Sigmoid colon (tissue), 7 donors: Measurements from ENCODE around the gene PCDHGC4. TPM values are rescaled to one million over a fixed set of nuclear protein-coding genes. Genes with fewer than 3 reads are reported as not detected.

Experiments
- DNase-seq: peaks from one replicate; pipeline ENCODE4 v3.0.0-alpha.2; 2019
- H3K27ac ChIP-seq, 4 donors: fragments of 200-600 bp; sonication (generic); one replicate each; pipeline ENCODE4 v1.5.1; 2016 to 2019; ENCODE audit warnings: mild to moderate bottlenecking in 1 of 4
- H3K27me3 ChIP-seq, 3 donors: fragments of 200-600 bp; sonication (generic); one replicate each; pipeline ENCODE4 v1.5.1; 2019; ENCODE audit warnings: mild to moderate bottlenecking in 1 of 3
- H3K36me3 ChIP-seq, 4 donors: fragments of 200-600 bp; sonication (generic); one replicate each; pipeline ENCODE4 v1.5.1; 2016 to 2019
- H3K4me1 ChIP-seq, 4 donors: fragments of 200-600 bp; sonication (generic); one replicate each; pipeline ENCODE4 v1.5.1; 2017 to 2019
- H3K4me3 ChIP-seq, 4 donors: fragments of 200-600 bp; sonication (generic); one replicate each; pipeline ENCODE4 v1.5.1; 2017 to 2019; ENCODE audit warnings: mild to moderate bottlenecking in 2 of 4, moderate library complexity in 1 of 4
- H3K9me3 ChIP-seq, 4 donors: fragments of 200-600 bp in 3 of 4; sonication (generic) in 3 of 4; one replicate each; pipeline versions ENCODE4 v1.5.1 to v1.6.1; 2013 to 2019
- EP300 ChIP-seq, 4 donors: sonication (generic); formaldehyde crosslinking; IDR thresholded peaks; one replicate each; pipeline ENCODE4 v1.6.1; 2017; ENCODE audit warnings: antibody characterized with exemption in 4 of 4
- POLR2A ChIP-seq, 2 donors: fragments of 450-650 bp; IDR thresholded peaks; one replicate each; pipeline ENCODE4 v1.6.1; 2016; ENCODE audit warnings: antibody characterized with exemption in 2 of 2, mild to moderate bottlenecking in 2 of 2, moderate library complexity in 2 of 2
- POLR2AphosphoS5 ChIP-seq, 4 donors: sonication (generic); formaldehyde crosslinking; IDR thresholded peaks; one replicate each; pipeline ENCODE4 v1.6.1; 2017; ENCODE audit warnings: antibody characterized with exemption in 4 of 4
- WGBS, 2 donors: extraction: QIAGEN DNeasy Blood & Tissue Kit; methylation state at CpG; one replicate each; pipeline ENCODE4 v1.1.7; 2013; 5-methylcytosine and 5-hydroxymethylcytosine counted together
- intact Hi-C: fragments of 100-400 bp; cut with DNase I; formaldehyde crosslinking; loops from one replicate; pipeline ENCODE4 v1.15.1; 2023
- polyA plus RNA-seq, 3 donors: library from polyadenylated mRNA; stranded (reverse); fragments of 200-250 nt; gene quantifications; one replicate each; pipeline ENCODE4 v1.2.3, GENCODE V29; 2013
- total RNA-seq, 4 donors: library from RNA; depleted of rRNA; stranded (reverse); fragments of >200 nt; gene quantifications; one replicate each; pipeline ENCODE4 v1.1.0, GENCODE V29; 2016
- TF ChIP-seq, protein P1 (sequence below), 4 experiments: fragments of 450-650 bp in 3 of 4; fragments of 200-600 bp in 1 of 4; IDR thresholded peaks; one replicate each; pipeline ENCODE4 v1.5.1; 2016 to 2019; ENCODE audit warnings: antibody characterized with exemption in 4 of 4, mild to moderate bottlenecking in 3 of 4, moderate library complexity in 2 of 4
- donor health status: healthy with polysubstance abuse.
- donor health status: Bipolar disorder and iron deficiency.
- donor health status: healthy.

The PCDHGC4 gene
- total and polyA plus RNA-seq, 7 donors, result 0.47 to 8.6 (median 3.0) TPM; not detected in 2

GRCh38 chr5:141532726-141533125 is 47.9 kb downstream of the PCDHGC4 start:
- WGBS, 2 donors, result 98 to 99% methylated on average over 1 of the region's 1 CpG
- H3K27ac ChIP-seq, result no peak overlapping the region
- no peak for DNase-seq

DNA sequence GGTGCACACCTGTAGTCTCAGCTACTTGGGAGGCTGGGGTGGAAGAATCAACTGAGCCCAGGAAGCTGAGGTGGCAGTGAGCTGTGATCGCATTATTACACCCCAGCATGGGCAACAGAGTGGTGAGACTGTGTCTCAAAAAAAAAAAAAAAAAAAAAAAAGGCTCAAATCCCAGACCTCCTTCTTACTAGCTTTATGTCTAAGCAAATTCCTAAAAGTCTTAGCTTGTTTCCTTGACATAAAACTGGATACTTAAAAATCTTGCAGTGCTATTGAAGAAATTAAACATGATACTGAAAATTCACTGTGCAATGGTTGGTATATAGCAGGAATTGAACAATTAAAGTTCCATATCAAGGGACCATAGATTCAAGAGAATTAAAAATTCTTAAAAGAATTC is 49.1 kb downstream of the PCDHGC4 start:
- no peak for DNase-seq
- 96 to 100% methylated on average over 1 of the region's 1 CpG for WGBS, 2 donors
- intact Hi-C loops, result no loop called here
- no peaks in the 10 kb centered on the region for H3K9me3 ChIP-seq
- H3K27ac ChIP-seq, result no peak overlapping the region
- no peaks in the 10 kb centered on the region for H3K27me3 ChIP-seq
- TF ChIP-seq EP300 (IDR thresholded peaks at IDR 0.05) (no peak), POLR2AphosphoS5 (IDR thresholded peaks at IDR 0.05) (no peak), POLR2A (IDR thresholded peaks at IDR 0.05) (no peak)
- TF ChIP-seq, protein P1, sequence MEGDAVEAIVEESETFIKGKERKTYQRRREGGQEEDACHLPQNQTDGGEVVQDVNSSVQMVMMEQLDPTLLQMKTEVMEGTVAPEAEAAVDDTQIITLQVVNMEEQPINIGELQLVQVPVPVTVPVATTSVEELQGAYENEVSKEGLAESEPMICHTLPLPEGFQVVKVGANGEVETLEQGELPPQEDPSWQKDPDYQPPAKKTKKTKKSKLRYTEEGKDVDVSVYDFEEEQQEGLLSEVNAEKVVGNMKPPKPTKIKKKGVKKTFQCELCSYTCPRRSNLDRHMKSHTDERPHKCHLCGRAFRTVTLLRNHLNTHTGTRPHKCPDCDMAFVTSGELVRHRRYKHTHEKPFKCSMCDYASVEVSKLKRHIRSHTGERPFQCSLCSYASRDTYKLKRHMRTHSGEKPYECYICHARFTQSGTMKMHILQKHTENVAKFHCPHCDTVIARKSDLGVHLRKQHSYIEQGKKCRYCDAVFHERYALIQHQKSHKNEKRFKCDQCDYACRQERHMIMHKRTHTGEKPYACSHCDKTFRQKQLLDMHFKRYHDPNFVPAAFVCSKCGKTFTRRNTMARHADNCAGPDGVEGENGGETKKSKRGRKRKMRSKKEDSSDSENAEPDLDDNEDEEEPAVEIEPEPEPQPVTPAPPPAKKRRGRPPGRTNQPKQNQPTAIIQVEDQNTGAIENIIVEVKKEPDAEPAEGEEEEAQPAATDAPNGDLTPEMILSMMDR (IDR thresholded peaks at IDR 0.05), result no peak
- peaks cover 0 to 12% (median 9%) of the 10 kb centered on the region in 4 donors for H3K4me1 ChIP-seq
- no peak overlapping the region for H3K4me3 ChIP-seq
- H3K36me3 ChIP-seq, result peaks cover 0 to 17% (median 0%) of the 10 kb centered on the region in 4 donors

More at GRCh38 chr5:141532726-141533125, 47.9 kb downstream of the PCDHGC4 start:
- Histone ChIP-seq H3K4me3 (no peak overlapping the region), H3K36me3 (peaks cover 0 to 19% (median 0%) of the 10 kb centered on the region in 4 donors), H3K27me3 (no peaks in the 10 kb centered on the region), H3K4me1 (peaks cover 0 to 23% (median 11%) of the 10 kb centered on the region in 4 donors), H3K9me3 (no peaks in the 10 kb centered on the region)
- TF ChIP-seq POLR2A (IDR thresholded peaks at IDR 0.05), result no peak
- TF ChIP-seq, protein P1 (IDR thresholded peaks at IDR 0.05), result no peak
- no peak for TF ChIP-seq EP300 (IDR thresholded peaks at IDR 0.05)
- TF ChIP-seq POLR2AphosphoS5 (IDR thresholded peaks at IDR 0.05), result no peak
- intact Hi-C loops, result no loop called here

DNA sequence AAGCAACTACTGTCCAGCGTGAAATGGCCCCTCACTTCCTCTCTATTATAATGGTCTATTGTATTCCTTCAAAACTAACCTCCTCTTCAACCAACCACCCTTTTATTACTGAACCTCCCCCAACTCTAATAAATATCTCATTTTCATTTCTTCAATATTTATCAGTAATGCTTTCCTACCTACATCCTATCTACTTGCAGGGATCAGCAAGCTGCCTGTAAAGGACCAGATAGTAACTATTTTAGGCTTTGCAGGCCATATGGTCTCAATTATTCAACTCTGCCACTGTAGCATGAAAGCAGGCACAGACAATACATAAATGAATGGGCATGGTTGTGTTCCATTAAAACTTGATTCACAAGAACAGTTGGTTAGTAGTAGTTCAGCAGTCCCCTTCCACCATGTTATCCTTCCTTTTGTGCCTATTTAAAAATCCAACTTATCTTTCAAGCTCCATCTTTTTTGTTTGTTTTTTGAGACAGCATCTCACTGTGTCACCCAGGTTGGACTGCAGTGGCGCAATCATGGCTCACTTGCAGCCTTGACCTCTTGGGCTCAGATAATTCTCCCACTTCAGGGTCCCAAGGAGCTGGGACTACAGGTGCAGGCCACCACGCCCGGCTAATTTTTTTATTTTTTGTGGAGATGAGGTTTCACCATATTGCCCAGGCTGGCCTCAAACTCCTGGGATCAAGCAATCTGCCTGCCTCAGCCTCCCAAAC is 49.8 kb downstream of the PCDHGC4 start:
- no peaks in the 10 kb centered on the region for H3K9me3 ChIP-seq
- peaks cover 0 to 11% (median 0%) of the 10 kb centered on the region in 4 donors for H3K36me3 ChIP-seq
- no peak overlapping the region for H3K4me3 ChIP-seq
- H3K27me3 ChIP-seq, result no peaks in the 10 kb centered on the region
- peaks cover 0 to 5% (median 3%) of the 10 kb centered on the region in 4 donors for H3K4me1 ChIP-seq
- no peak for DNase-seq
- intact Hi-C loops, result no loop called here
- TF ChIP-seq POLR2AphosphoS5 (IDR thresholded peaks at IDR 0.05), result no peak
- no peak for TF ChIP-seq EP300 (IDR thresholded peaks at IDR 0.05)
- TF ChIP-seq, protein P1 (IDR thresholded peaks at IDR 0.05), result no peak
- TF ChIP-seq POLR2A (IDR thresholded peaks at IDR 0.05), result no peak
- 96 to 97% methylated on average over 4 of the region's 4 CpGs for WGBS, 2 donors
- H3K27ac ChIP-seq, result no peak overlapping the region

Other genes starting within 250 kb of the PCDHGC4 start
- 1 to 10 TPM; 2.9 to 7.3 (median 5.4) TPM for gene PCDHB15, start 239.6 kb upstream of the PCDHGC4 start, total RNA-seq
- under 1 TPM in 2 of 3 donors, not detected in 1; 0.23 to 0.93 TPM for gene PCDHB15, start 239.6 kb upstream of the PCDHGC4 start, polyA plus RNA-seq
- under 1 TPM in 2 of 4 donors, not detected in 2; 0.81 to 0.82 TPM for gene SLC25A2, start 181.0 kb upstream of the PCDHGC4 start, total RNA-seq
- under 1 TPM in 1 of 3 donors, not detected in 2; 0.35 TPM for gene SLC25A2, start 181.0 kb upstream of the PCDHGC4 start, polyA plus RNA-seq
- gene TAF7, start 164.2 kb upstream of the PCDHGC4 start, total RNA-seq, result 10 to 100 TPM; 44.9 to 62.2 (median 48.1) TPM
- 10 to 100 TPM; 60.1 to 68.0 (median 62.7) TPM for gene TAF7, start 164.2 kb upstream of the PCDHGC4 start, polyA plus RNA-seq
- 1 to 10 TPM in 3 of 4 donors, under 1 TPM in 1; 0.71 to 1.4 (median 1.1) TPM for gene PCDHGA1, start 154.5 kb upstream of the PCDHGC4 start, total RNA-seq
- under 1 TPM in 1 of 3 donors, not detected in 2; 0.26 TPM for gene PCDHGA1, start 154.5 kb upstream of the PCDHGC4 start, polyA plus RNA-seq
- 1 to 10 TPM; 2.8 to 4.9 (median 3.8) TPM for gene PCDHGA2, start 146.3 kb upstream of the PCDHGC4 start, total RNA-seq
- under 1 TPM in 1 of 3 donors, not detected in 2; 0.47 TPM for gene PCDHGA2, start 146.3 kb upstream of the PCDHGC4 start, polyA plus RNA-seq
- gene PCDHGA3, start 141.2 kb upstream of the PCDHGC4 start, total RNA-seq, result 1 to 10 TPM; 1.5 to 4.4 (median 3.1) TPM
- under 1 TPM in 2 of 3 donors, not detected in 1; 0.19 to 0.60 TPM for gene PCDHGA3, start 141.2 kb upstream of the PCDHGC4 start, polyA plus RNA-seq
- gene PCDHGB1, start 134.9 kb upstream of the PCDHGC4 start, total RNA-seq, result 1 to 10 TPM; 2.5 to 8.4 (median 4.1) TPM
- under 1 TPM in 1 of 3 donors, not detected in 2; 0.26 TPM for gene PCDHGB1, start 134.9 kb upstream of the PCDHGC4 start, polyA plus RNA-seq
- gene PCDHGA4, start 130.0 kb upstream of the PCDHGC4 start, total RNA-seq, result 10 to 100 TPM in 1 of 4 donors, 1 to 10 TPM in 3; 5.0 to 11.3 (median 6.7) TPM
- under 1 TPM in 1 of 3 donors, not detected in 2; 0.47 TPM for gene PCDHGA4, start 130.0 kb upstream of the PCDHGC4 start, polyA plus RNA-seq
- 10 to 100 TPM in 2 of 4 donors, 1 to 10 TPM in 2; 4.3 to 12.9 (median 8.0) TPM for gene PCDHGB2, start 125.0 kb upstream of the PCDHGC4 start, total RNA-seq
- under 1 TPM in 1 of 3 donors, not detected in 2; 0.51 TPM for gene PCDHGB2, start 125.0 kb upstream of the PCDHGC4 start, polyA plus RNA-seq
- 1 to 10 TPM; 5.3 to 8.3 (median 7.2) TPM for gene PCDHGA5, start 120.9 kb upstream of the PCDHGC4 start, total RNA-seq
- gene PCDHGA5, start 120.9 kb upstream of the PCDHGC4 start, polyA plus RNA-seq, result under 1 TPM in 1 of 3 donors, not detected in 2; 0.57 TPM
- gene PCDHGB3, start 114.8 kb upstream of the PCDHGC4 start, total RNA-seq, result 10 to 100 TPM in 1 of 4 donors, 1 to 10 TPM in 3; 6.1 to 16.1 (median 7.7) TPM
- under 1 TPM in 2 of 3 donors, not detected in 1; under 0.01 to 0.41 TPM for gene PCDHGB3, start 114.8 kb upstream of the PCDHGC4 start, polyA plus RNA-seq
- 10 to 100 TPM in 2 of 4 donors, 1 to 10 TPM in 2; 5.4 to 13.6 (median 8.4) TPM for gene PCDHGA6, start 111.1 kb upstream of the PCDHGC4 start, total RNA-seq
- under 1 TPM in 1 of 3 donors, not detected in 2; 0.85 TPM for gene PCDHGA6, start 111.1 kb upstream of the PCDHGC4 start, polyA plus RNA-seq
- gene PCDHGA7, start 102.3 kb upstream of the PCDHGC4 start, total RNA-seq, result 10 to 100 TPM in 3 of 4 donors, 1 to 10 TPM in 1; 8.2 to 15.2 (median 10.9) TPM
- gene PCDHGA7, start 102.3 kb upstream of the PCDHGC4 start, polyA plus RNA-seq, result under 1 TPM in 1 of 3 donors, not detected in 2; 0.42 TPM
- 1 to 10 TPM; 6.1 to 9.1 (median 7.5) TPM for gene PCDHGB4, start 97.3 kb upstream of the PCDHGC4 start, total RNA-seq
- gene PCDHGB4, start 97.3 kb upstream of the PCDHGC4 start, polyA plus RNA-seq, result under 1 TPM in 1 of 3 donors, not detected in 2; 0.54 TPM
- gene PCDHGA8, start 92.4 kb upstream of the PCDHGC4 start, total RNA-seq, result 1 to 10 TPM; 4.4 to 7.9 (median 6.6) TPM
- gene PCDHGA8, start 92.4 kb upstream of the PCDHGC4 start, polyA plus RNA-seq, result under 1 TPM in 1 of 3 donors, not detected in 2; 0.16 TPM
- 10 to 100 TPM; 10.0 to 16.6 (median 11.8) TPM for gene PCDHGB5, start 87.1 kb upstream of the PCDHGC4 start, total RNA-seq
- gene PCDHGB5, start 87.1 kb upstream of the PCDHGC4 start, polyA plus RNA-seq, result 1 to 10 TPM in 1 of 3 donors, under 1 TPM in 1, not detected in 1; 0.23 to 1.3 TPM
- 10 to 100 TPM in 3 of 4 donors, 1 to 10 TPM in 1; 7.5 to 15.8 (median 11.3) TPM for gene PCDHGA9, start 82.3 kb upstream of the PCDHGC4 start, total RNA-seq
- under 1 TPM in 1 of 3 donors, not detected in 2; 0.79 TPM for gene PCDHGA9, start 82.3 kb upstream of the PCDHGC4 start, polyA plus RNA-seq
- 10 to 100 TPM in 3 of 4 donors, 1 to 10 TPM in 1; 8.9 to 15.0 (median 12.1) TPM for gene PCDHGB6, start 77.0 kb upstream of the PCDHGC4 start, total RNA-seq
- 1 to 10 TPM in 1 of 3 donors, not detected in 2; 1.2 TPM for gene PCDHGB6, start 77.0 kb upstream of the PCDHGC4 start, polyA plus RNA-seq
- gene PCDHGA10, start 72.0 kb upstream of the PCDHGC4 start, total RNA-seq, result 10 to 100 TPM in 2 of 4 donors, 1 to 10 TPM in 2; 6.1 to 11.5 (median 9.0) TPM
- gene PCDHGA10, start 72.0 kb upstream of the PCDHGC4 start, polyA plus RNA-seq, result 1 to 10 TPM in 1 of 3 donors, under 1 TPM in 2; 0.23 to 1.0 (median 0.60) TPM
- 10 to 100 TPM; 16.1 to 19.4 (median 17.6) TPM for gene PCDHGB7, start 67.4 kb upstream of the PCDHGC4 start, total RNA-seq
- gene PCDHGB7, start 67.4 kb upstream of the PCDHGC4 start, polyA plus RNA-seq, result 1 to 10 TPM in 1 of 3 donors, under 1 TPM in 1, not detected in 1; 0.60 to 2.4 TPM
- 10 to 100 TPM in 1 of 4 donors, 1 to 10 TPM in 3; 6.1 to 10.8 (median 8.1) TPM for gene PCDHGA11, start 64.0 kb upstream of the PCDHGC4 start, total RNA-seq
- under 1 TPM in 1 of 3 donors, not detected in 2; 0.89 TPM for gene PCDHGA11, start 64.0 kb upstream of the PCDHGC4 start, polyA plus RNA-seq
- gene PCDHGA12, start 54.5 kb upstream of the PCDHGC4 start, total RNA-seq, result 10 to 100 TPM in 2 of 4 donors, 1 to 10 TPM in 2; 5.4 to 14.1 (median 11.3) TPM
- gene PCDHGA12, start 54.5 kb upstream of the PCDHGC4 start, polyA plus RNA-seq, result under 1 TPM in 1 of 3 donors, not detected in 2; 0.80 TPM
- 10 to 100 TPM; 31.4 to 47.8 (median 39.4) TPM for gene PCDHGC3, start 9.1 kb upstream of the PCDHGC4 start, total RNA-seq
- 10 to 100 TPM in 2 of 3 donors, 1 to 10 TPM in 1; 5.1 to 24.1 (median 23.4) TPM for gene PCDHGC3, start 9.1 kb upstream of the PCDHGC4 start, polyA plus RNA-seq
- 1 to 10 TPM; 1.1 to 5.6 (median 3.6) TPM for gene PCDHGC5, start 4.1 kb downstream of the PCDHGC4 start, total RNA-seq
- under 1 TPM in 2 of 3 donors, not detected in 1; 0.26 to 0.60 TPM for gene PCDHGC5, start 4.1 kb downstream of the PCDHGC4 start, polyA plus RNA-seq
- gene DIAPH1, start 134.0 kb downstream of the PCDHGC4 start, total RNA-seq, result 10 to 100 TPM; 14.4 to 26.9 (median 19.8) TPM
- 100 to 1,000 TPM in 1 of 3 donors, 10 to 100 TPM in 2; 54.1 to 105 (median 78.0) TPM for gene DIAPH1, start 134.0 kb downstream of the PCDHGC4 start, polyA plus RNA-seq
- 10 to 100 TPM; 32.4 to 51.5 (median 38.2) TPM for gene HDAC3, start 151.8 kb downstream of the PCDHGC4 start, total RNA-seq
- 10 to 100 TPM; 33.0 to 51.1 (median 37.7) TPM for gene HDAC3, start 151.8 kb downstream of the PCDHGC4 start, polyA plus RNA-seq
- 1 to 10 TPM in 3 of 4 donors, under 1 TPM in 1; 0.99 to 6.1 (median 2.1) TPM for gene RELL2, start 152.0 kb downstream of the PCDHGC4 start, total RNA-seq
- 10 to 100 TPM in 1 of 3 donors, 1 to 10 TPM in 2; 2.4 to 10.5 (median 3.5) TPM for gene RELL2, start 152.0 kb downstream of the PCDHGC4 start, polyA plus RNA-seq
- 10 to 100 TPM; 12.1 to 31.3 (median 20.3) TPM for gene FCHSD1, start 166.4 kb downstream of the PCDHGC4 start, total RNA-seq
- 10 to 100 TPM in 1 of 3 donors, 1 to 10 TPM in 2; 3.0 to 22.6 (median 4.4) TPM for gene FCHSD1, start 166.4 kb downstream of the PCDHGC4 start, polyA plus RNA-seq
- 1 to 10 TPM; 3.3 to 7.8 (median 3.8) TPM for gene ARAP3, start 197.2 kb downstream of the PCDHGC4 start, total RNA-seq
- gene ARAP3, start 197.2 kb downstream of the PCDHGC4 start, polyA plus RNA-seq, result 1 to 10 TPM; 1.2 to 7.0 (median 2.4) TPM